ENCODE results near the gene TRPV3. TPM values are rescaled to one million over a fixed set of nuclear protein-coding genes. Genes with fewer than 3 reads are reported as not detected.

Gene TRPV3
- total and polyA plus RNA-seq, 2 of the 13 experiments (the other 11 are each of a cell fraction or from before 2014, with no cell fraction given): 0.90 to 1.0 TPM

DNA sequence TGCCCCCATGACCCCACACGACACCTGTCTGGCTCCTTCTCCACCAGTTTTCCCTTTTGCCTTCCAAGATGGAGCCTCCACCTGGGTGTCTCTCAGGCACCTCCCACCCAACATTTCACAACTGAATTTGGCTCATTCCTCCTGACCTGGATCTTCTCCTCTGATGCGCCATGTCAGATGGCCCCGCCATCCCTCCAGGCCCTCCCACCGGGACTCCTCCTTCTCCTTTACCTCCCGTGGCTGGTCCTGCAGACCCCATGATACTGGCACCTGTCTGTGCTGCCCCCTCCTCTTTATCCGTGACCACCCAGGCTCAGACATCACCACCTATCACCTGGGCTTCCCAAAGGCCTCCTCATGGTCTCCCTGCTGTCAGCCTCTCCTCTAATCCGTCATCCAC is 4.7 kb downstream of the TRPV3 start:
- Histone ChIP-seq H4K20me1 (ENCODE audit: insufficient read depth, low read length) (no peaks in the 10 kb centered on the region), H3K27ac (ENCODE audit: extremely low read length, insufficient read depth, low read length) (no peak overlapping the region), H3K9ac (ENCODE audit: insufficient read depth, low read depth, low read length) (no peak overlapping the region), H3K27me3 (ENCODE audit: control insufficient read depth in 1 of 2, insufficient read depth in 2 of 2, low read length in 2 of 2) (peaks cover 2 to 20% of the 10 kb centered on the region in 2 experiments; a peak in 4 of 5 replicates), H3K4me1 (ENCODE audit: insufficient read depth, low read length) (peaks cover 15% of the 10 kb centered on the region), H3K36me3 (replicated peaks in 1 of 2; ENCODE audit: control insufficient read depth in 1 of 2, insufficient read depth in 2 of 2, low read length in 2 of 2) (no peaks in the 10 kb centered on the region), H3K4me3 (replicated peaks in 1 of 3; ENCODE audit: insufficient read depth in 1 of 3, low read depth in 2 of 3, low read length in 3 of 3) (no peak overlapping the region), H3K79me2 (ENCODE audit: insufficient read depth, low read length) (no peaks in the 10 kb centered on the region), H3K9me3 (ENCODE audit: low read length) (no peaks in the 10 kb centered on the region), H3K4me2 (ENCODE audit: low read depth, low read length) (no peak overlapping the region), H2AFZ (ENCODE audit: low read length) (no peak overlapping the region)
- DNase-seq (ENCODE audit: low spot score) (no peak), FAIRE-seq (no peak), ATAC-seq (no peak)
- no TSS peak for BruUV-seq (replicated peaks)
- TF ChIP-seq SMAD3 (CRISPR knock-in tag; IDR thresholded peaks at IDR 0.05) (no peak), KLF11 (CRISPR knock-in tag; IDR thresholded peaks at IDR 0.05) (no peak), MAZ (IDR thresholded peaks at IDR 0.05; ENCODE audit: borderline replicate concordance, low read depth, low read length) (no peak), MAZ (CRISPR knock-in tag; IDR thresholded peaks at IDR 0.05; ENCODE audit: low read depth) (no peak), ZNF329 (CRISPR knock-in tag; IDR thresholded peaks at IDR 0.05; ENCODE audit: low read depth) (no peak), ZBTB33 (CRISPR knock-in tag; IDR thresholded peaks at IDR 0.05) (no peak), ZNF18 (CRISPR knock-in tag; IDR thresholded peaks at IDR 0.05; ENCODE audit: insufficient replicate concordance) (no peak), ZNF766 (CRISPR knock-in tag; IDR thresholded peaks at IDR 0.05; ENCODE audit: borderline replicate concordance) (no peak), ZNF768 (CRISPR knock-in tag; IDR thresholded peaks at IDR 0.05) (no peak), KDM5A (IDR thresholded peaks at IDR 0.05; ENCODE audit: borderline replicate concordance, low read length) (no peak), TERF1 (CRISPR knock-in tag; IDR thresholded peaks at IDR 0.05) (no peak), ZNF451 (CRISPR knock-in tag; IDR thresholded peaks at IDR 0.05) (no peak), RNF2 (conservative IDR thresholded peaks at IDR 0.05; ENCODE audit: low read depth) (no peak), ZNF747 (CRISPR knock-in tag; IDR thresholded peaks at IDR 0.05; ENCODE audit: borderline replicate concordance) (no peak), MIER2 (CRISPR knock-in tag; IDR thresholded peaks at IDR 0.05) (no peak), DPF2 (CRISPR knock-in tag; IDR thresholded peaks at IDR 0.05; ENCODE audit: borderline replicate concordance, low read depth) (no peak)
- TF ChIP-seq, protein P1, sequence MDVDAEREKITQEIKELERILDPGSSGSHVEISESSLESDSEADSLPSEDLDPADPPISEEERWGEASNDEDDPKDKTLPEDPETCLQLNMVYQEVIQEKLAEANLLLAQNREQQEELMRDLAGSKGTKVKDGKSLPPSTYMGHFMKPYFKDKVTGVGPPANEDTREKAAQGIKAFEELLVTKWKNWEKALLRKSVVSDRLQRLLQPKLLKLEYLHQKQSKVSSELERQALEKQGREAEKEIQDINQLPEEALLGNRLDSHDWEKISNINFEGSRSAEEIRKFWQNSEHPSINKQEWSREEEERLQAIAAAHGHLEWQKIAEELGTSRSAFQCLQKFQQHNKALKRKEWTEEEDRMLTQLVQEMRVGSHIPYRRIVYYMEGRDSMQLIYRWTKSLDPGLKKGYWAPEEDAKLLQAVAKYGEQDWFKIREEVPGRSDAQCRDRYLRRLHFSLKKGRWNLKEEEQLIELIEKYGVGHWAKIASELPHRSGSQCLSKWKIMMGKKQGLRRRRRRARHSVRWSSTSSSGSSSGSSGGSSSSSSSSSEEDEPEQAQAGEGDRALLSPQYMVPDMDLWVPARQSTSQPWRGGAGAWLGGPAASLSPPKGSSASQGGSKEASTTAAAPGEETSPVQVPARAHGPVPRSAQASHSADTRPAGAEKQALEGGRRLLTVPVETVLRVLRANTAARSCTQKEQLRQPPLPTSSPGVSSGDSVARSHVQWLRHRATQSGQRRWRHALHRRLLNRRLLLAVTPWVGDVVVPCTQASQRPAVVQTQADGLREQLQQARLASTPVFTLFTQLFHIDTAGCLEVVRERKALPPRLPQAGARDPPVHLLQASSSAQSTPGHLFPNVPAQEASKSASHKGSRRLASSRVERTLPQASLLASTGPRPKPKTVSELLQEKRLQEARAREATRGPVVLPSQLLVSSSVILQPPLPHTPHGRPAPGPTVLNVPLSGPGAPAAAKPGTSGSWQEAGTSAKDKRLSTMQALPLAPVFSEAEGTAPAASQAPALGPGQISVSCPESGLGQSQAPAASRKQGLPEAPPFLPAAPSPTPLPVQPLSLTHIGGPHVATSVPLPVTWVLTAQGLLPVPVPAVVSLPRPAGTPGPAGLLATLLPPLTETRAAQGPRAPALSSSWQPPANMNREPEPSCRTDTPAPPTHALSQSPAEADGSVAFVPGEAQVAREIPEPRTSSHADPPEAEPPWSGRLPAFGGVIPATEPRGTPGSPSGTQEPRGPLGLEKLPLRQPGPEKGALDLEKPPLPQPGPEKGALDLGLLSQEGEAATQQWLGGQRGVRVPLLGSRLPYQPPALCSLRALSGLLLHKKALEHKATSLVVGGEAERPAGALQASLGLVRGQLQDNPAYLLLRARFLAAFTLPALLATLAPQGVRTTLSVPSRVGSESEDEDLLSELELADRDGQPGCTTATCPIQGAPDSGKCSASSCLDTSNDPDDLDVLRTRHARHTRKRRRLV (CRISPR knock-in tag; IDR thresholded peaks at IDR 0.05): no peak
- ChIA-PET POLR2A (no interaction called here), CTCF (ENCODE audit: low intra/inter-chr PET ratio, low total read pairs) (no interaction called here)
- in situ Hi-C loops (cut with HindIII; ENCODE audit: extremely low pct_ligation_motif_present, low pct_unique_long_range_greater_than_20kb) (no loop called here), intact Hi-C loops (cut with micrococcal nuclease; ENCODE audit: unreplicated experiment) (no loop called here)
- 57% methylated on average over 7 of the region's 7 CpGs for WGBS (ENCODE audit: low lambda C conversion rate)
